Measurements from ENCODE around the gene NUDT3.

Gene NUDT3

DNA sequence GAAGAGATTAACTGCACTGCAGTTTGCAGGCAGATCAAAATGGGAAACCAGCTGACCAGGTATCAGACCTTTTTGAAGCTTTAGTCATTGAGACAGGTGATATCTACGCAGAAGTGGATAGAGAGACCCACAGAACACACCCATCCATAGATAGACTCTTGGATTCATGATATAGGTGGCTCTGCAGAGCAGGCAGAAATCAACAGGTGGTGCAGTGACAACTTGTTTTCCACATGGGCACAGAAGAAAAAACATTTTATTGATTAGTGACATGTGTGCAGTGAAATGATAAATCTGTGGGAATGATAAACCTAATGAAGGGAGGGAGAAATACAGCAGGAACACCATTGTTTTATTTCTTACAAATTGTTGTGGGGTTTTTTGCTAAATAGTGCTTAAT, 45.2 kb downstream of the NUDT3 start:
- no peak for ATAC-seq
- TF ChIP-seq ZNF8 (CRISPR knock-in tag; IDR thresholded peaks at IDR 0.05) = no peak

DNA sequence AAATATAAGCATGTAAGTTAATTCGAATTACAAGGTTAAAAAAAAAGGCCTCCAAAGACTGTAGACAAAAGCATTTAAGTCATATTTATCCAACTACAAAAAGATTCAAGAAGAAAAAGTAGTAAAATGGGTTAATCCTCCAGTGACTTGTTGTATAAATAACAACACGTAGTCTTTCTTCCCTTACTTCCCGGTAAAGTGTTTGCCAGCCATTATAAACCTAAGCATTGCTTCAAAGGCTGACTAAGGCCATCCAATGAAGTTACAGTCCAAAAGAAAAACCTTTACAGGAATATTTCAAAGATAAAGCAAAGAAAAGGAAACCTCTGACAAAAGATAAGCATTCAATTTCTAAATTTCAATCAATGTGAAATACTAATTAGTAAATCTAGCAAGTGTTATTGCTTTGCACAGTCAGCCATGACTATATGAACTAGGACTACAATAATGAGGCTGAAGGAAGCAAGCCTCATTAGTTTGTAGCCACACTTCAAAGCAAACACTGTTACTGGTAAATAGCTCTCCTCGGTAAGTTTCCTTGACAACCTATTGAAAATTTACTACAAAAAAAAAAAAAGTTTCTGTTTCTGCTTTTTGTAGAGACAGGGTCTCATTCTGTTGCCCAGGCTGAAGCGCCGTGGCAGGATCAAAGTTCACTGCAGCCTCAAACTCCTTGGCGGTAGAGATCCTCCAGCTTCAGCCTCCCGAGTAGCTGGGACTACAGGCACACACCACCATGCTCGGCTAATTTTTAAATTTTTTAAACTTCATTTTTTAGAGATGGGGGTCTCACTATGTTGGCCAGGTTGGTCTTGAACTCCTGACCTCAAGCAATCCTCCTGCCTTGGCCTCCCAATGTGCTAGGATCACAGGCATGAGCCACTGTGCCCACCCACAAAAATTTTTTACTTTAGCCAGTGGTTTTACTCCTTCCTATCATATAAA, 46.0 kb downstream of the NUDT3 start:
- TF ChIP-seq TCF4 (CRISPR knock-in tag; IDR thresholded peaks at IDR 0.05; ENCODE audit: borderline replicate concordance) = no peak
- no peak for TF ChIP-seq ARNTL (CRISPR knock-in tag; IDR thresholded peaks at IDR 0.05; ENCODE audit: borderline replicate concordance, low read depth)
- TF ChIP-seq, protein P1, sequence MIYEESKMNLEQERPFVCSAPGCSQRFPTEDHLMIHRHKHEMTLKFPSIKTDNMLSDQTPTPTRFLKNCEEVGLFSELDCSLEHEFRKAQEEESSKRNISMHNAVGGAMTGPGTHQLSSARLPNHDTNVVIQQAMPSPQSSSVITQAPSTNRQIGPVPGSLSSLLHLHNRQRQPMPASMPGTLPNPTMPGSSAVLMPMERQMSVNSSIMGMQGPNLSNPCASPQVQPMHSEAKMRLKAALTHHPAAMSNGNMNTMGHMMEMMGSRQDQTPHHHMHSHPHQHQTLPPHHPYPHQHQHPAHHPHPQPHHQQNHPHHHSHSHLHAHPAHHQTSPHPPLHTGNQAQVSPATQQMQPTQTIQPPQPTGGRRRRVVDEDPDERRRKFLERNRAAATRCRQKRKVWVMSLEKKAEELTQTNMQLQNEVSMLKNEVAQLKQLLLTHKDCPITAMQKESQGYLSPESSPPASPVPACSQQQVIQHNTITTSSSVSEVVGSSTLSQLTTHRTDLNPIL (CRISPR knock-in tag; IDR thresholded peaks at IDR 0.05; ENCODE audit: low read depth) = no peak
- TF ChIP-seq, protein P2, sequence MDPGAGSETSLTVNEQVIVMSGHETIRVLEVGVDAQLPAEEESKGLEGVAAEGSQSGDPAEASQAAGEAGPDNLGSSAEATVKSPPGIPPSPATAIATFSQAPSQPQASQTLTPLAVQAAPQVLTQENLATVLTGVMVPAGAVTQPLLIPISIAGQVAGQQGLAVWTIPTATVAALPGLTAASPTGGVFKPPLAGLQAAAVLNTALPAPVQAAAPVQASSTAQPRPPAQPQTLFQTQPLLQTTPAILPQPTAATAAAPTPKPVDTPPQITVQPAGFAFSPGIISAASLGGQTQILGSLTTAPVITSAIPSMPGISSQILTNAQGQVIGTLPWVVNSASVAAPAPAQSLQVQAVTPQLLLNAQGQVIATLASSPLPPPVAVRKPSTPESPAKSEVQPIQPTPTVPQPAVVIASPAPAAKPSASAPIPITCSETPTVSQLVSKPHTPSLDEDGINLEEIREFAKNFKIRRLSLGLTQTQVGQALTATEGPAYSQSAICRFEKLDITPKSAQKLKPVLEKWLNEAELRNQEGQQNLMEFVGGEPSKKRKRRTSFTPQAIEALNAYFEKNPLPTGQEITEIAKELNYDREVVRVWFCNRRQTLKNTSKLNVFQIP (CRISPR knock-in tag; IDR thresholded peaks at IDR 0.05; ENCODE audit: borderline replicate concordance, low read depth) = no peak
- TF ChIP-seq ESRRG (CRISPR knock-in tag; IDR thresholded peaks at IDR 0.05) = no peak
- no peak for ATAC-seq

DNA sequence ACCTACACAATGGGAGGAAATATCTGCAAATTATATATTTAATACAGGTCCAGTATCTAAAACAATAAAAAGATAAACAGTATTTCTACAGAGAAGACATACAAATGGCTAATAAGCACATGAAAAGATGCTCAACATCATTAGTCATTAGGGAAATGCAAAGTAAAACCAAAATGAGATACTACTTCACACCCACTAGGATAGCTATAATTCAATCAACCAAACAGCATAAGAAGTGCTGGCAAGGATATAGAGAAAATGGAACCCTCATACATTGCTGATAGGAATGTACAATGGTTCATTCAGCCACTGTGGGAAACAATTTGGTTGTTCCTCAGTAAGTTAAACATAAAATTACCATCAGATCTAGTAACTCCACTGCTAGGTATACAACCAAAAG, 48.7 kb downstream of the NUDT3 start:
- no peak for TF ChIP-seq ZNF70 (CRISPR knock-in tag; IDR thresholded peaks at IDR 0.05)
- TF ChIP-seq OSR1 (CRISPR knock-in tag; IDR thresholded peaks at IDR 0.05) = no peak
- no peak for TF ChIP-seq TOX (CRISPR knock-in tag; IDR thresholded peaks at IDR 0.05; ENCODE audit: borderline replicate concordance)
- TF ChIP-seq SNAI2 (CRISPR knock-in tag; IDR thresholded peaks at IDR 0.05) = no peak
- TF ChIP-seq CSDC2 (CRISPR knock-in tag; IDR thresholded peaks at IDR 0.05) = no peak
- TF ChIP-seq, protein P3, sequence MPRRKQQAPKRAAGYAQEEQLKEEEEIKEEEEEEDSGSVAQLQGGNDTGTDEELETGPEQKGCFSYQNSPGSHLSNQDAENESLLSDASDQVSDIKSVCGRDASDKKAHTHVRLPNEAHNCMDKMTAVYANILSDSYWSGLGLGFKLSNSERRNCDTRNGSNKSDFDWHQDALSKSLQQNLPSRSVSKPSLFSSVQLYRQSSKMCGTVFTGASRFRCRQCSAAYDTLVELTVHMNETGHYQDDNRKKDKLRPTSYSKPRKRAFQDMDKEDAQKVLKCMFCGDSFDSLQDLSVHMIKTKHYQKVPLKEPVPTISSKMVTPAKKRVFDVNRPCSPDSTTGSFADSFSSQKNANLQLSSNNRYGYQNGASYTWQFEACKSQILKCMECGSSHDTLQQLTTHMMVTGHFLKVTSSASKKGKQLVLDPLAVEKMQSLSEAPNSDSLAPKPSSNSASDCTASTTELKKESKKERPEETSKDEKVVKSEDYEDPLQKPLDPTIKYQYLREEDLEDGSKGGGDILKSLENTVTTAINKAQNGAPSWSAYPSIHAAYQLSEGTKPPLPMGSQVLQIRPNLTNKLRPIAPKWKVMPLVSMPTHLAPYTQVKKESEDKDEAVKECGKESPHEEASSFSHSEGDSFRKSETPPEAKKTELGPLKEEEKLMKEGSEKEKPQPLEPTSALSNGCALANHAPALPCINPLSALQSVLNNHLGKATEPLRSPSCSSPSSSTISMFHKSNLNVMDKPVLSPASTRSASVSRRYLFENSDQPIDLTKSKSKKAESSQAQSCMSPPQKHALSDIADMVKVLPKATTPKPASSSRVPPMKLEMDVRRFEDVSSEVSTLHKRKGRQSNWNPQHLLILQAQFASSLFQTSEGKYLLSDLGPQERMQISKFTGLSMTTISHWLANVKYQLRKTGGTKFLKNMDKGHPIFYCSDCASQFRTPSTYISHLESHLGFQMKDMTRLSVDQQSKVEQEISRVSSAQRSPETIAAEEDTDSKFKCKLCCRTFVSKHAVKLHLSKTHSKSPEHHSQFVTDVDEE (CRISPR knock-in tag; IDR thresholded peaks at IDR 0.05) = no peak
- no peak for TF ChIP-seq PPARA (CRISPR knock-in tag; IDR thresholded peaks at IDR 0.05; ENCODE audit: borderline replicate concordance)
- no peak for TF ChIP-seq ZNF8 (CRISPR knock-in tag; IDR thresholded peaks at IDR 0.05)
- TF ChIP-seq, protein P2 (CRISPR knock-in tag; IDR thresholded peaks at IDR 0.05; ENCODE audit: borderline replicate concordance, low read depth) = no peak
- TF ChIP-seq ZNF565 (CRISPR knock-in tag; conservative IDR thresholded peaks at IDR 0.05; ENCODE audit: low read depth) = no peak
- no peak for TF ChIP-seq RARB (CRISPR knock-in tag; IDR thresholded peaks at IDR 0.05)
- TF ChIP-seq, protein P4, sequence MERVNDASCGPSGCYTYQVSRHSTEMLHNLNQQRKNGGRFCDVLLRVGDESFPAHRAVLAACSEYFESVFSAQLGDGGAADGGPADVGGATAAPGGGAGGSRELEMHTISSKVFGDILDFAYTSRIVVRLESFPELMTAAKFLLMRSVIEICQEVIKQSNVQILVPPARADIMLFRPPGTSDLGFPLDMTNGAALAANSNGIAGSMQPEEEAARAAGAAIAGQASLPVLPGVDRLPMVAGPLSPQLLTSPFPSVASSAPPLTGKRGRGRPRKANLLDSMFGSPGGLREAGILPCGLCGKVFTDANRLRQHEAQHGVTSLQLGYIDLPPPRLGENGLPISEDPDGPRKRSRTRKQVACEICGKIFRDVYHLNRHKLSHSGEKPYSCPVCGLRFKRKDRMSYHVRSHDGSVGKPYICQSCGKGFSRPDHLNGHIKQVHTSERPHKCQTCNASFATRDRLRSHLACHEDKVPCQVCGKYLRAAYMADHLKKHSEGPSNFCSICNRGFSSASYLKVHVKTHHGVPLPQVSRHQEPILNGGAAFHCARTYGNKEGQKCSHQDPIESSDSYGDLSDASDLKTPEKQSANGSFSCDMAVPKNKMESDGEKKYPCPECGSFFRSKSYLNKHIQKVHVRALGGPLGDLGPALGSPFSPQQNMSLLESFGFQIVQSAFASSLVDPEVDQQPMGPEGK (CRISPR knock-in tag; IDR thresholded peaks at IDR 0.05; ENCODE audit: borderline replicate concordance) = no peak
- TF ChIP-seq ZFP30 (CRISPR knock-in tag; IDR thresholded peaks at IDR 0.05) = no peak
- no peak for TF ChIP-seq ZFP3 (CRISPR knock-in tag; IDR thresholded peaks at IDR 0.05)
- TF ChIP-seq ESRRG (CRISPR knock-in tag; IDR thresholded peaks at IDR 0.05) = no peak
- no peak for TF ChIP-seq ARNTL (CRISPR knock-in tag; IDR thresholded peaks at IDR 0.05; ENCODE audit: borderline replicate concordance, low read depth)
- TF ChIP-seq TCF4 (CRISPR knock-in tag; IDR thresholded peaks at IDR 0.05; ENCODE audit: borderline replicate concordance) = no peak
- ATAC-seq = no peak

Data from SK-N-SH treated with all-trans-retinoic acid at 6 μM for 48 hours (cell line).